HG03039 (cell line): ENCODE results near the gene LRRC32.

Source experiments
- ATAC-seq: cut with Tn5 transposase; IDR thresholded peaks from one replicate; pipeline ENCODE4 v1.9.1; 2021; ENCODE audit warnings: mild to moderate bottlenecking, moderate library complexity; ENCODE audit not compliant: unreplicated experiment

LRRC32 gene

GRCh38 chr11:76670485-76671236, at the start of gene LRRC32:
LRRC32 (minus strand) TSS chr11:76670747; CDS start chr11:76665954, 4,793 bp downstream.
- ATAC-seq = no peak

- ATAC-seq = no peak
These were observed 49.1 kb upstream of the LRRC32 start for GRCh38 chr11:76719686-76720085.

GRCh38 chr11:76719281-76719680, 48.7 kb upstream of the LRRC32 start:
- no peak for ATAC-seq

DNA sequence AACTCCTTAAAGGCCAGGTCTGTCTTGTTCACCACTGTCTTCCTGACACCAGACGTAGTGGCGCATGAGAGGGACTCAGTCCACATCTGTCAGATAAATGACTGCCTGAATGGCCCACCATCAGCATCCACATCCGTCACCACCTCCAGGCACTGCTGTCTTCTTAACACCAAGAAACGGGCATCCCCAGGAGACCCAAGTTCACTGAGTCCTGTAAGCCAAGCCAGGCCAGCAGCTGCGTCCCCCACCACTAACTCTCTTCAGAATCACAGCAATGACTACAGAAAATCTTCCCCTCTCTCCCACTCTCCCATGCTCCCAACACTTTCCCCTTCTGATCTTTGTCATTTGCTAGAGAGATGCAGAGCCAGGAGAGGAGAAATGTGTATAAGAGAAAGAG, 47.3 kb upstream of the LRRC32 start:
- ATAC-seq = no peak

DNA sequence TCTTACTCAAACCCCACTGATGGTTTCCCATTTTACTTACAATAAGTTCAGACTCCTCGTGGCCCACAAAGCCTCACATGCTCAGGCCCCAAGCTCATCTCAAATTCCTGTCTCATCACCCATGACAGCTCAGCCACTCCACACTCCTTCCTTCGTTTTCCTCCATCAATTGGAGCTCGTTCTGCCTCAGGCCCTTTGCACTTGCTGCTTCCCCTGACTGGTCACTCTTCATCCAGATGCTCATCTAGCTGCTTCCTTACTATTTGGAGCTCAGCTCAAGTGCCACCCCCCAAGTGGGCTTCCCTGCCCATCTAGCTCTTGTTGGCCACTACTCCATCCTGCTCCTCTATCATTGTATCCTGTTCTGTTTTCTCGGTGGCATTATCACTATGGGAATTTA, 46.8 kb upstream of the LRRC32 start:
- no peak for ATAC-seq

GRCh38 chr11:76716268-76716667, 45.7 kb upstream of the LRRC32 start:
- ATAC-seq = no peak

GRCh38 chr11:76714493-76714892, 43.9 kb upstream of the LRRC32 start:
- ATAC-seq = no peak

DNA sequence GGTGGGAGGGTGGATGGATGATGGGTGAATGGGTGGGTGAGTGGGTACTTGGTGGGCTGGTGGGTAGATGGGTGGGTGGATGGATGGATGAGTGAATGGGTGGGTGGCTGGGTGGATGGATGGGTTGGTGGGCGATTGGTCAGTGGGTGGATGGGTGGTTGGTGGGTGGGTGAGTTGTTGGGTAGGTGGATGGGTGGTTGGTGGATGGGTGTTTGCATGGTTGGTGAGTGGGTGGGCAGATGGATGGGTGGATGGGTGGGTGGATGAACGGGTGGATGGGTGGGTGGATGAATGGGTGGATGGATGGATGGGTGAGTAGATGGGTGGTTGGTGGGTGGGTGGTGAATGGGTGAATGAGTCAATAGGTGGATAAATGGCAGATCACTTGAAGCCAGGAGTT, 43.0 kb upstream of the LRRC32 start:
- ATAC-seq = no peak

DNA sequence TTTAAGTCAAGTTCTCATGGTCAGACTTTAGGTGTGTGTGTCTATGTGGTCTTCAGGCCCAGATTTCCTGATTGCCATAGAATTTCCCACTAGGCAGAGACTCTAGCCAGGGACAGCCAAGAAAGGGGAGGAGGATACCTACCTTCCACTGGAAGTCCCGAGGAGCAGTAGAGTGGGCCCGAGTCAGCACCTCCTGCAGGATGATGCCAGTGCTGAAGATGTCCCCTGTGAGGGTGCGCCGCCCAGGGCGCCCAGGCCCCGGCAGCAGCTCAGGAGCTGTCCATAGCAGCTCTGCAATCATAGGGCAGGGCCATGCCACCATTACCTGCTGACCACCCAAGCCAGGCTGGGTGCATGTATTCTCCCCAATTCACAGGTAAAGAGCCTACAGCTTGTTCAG, 41.6 kb upstream of the LRRC32 start:
- ATAC-seq = no peak

DNA sequence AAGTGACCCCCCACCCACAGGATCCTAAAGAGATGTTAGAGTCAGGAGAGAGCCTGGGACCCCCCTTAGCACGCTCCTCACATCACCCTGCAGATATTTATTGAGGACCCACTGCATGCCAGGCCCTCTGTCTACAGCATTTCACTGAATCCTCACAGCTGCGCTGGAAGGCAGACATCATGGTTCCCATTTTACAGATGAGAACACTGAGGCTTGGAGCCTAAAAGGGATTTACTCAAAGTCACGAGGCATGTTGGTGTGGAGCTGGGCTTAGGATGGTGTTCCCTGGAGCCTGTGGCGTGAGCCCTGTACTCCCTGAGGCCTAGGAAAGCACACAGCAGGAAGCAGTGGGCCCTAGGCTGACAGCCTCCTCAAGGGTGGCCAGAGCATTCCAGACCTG, 39.2 kb upstream of the LRRC32 start:
- ATAC-seq = no peak

- ATAC-seq = no peak
These were observed 38.6 kb upstream of the LRRC32 start for GRCh38 chr11:76708972-76709660.

GRCh38 chr11:76707293-76707825, 36.8 kb upstream of the LRRC32 start:
- ATAC-seq = no peak

- ATAC-seq = no peak
These were observed 36.1 kb upstream of the LRRC32 start for GRCh38 chr11:76706667-76707066.

GRCh38 chr11:76705826-76706225, 35.3 kb upstream of the LRRC32 start:
- no peak for ATAC-seq

DNA sequence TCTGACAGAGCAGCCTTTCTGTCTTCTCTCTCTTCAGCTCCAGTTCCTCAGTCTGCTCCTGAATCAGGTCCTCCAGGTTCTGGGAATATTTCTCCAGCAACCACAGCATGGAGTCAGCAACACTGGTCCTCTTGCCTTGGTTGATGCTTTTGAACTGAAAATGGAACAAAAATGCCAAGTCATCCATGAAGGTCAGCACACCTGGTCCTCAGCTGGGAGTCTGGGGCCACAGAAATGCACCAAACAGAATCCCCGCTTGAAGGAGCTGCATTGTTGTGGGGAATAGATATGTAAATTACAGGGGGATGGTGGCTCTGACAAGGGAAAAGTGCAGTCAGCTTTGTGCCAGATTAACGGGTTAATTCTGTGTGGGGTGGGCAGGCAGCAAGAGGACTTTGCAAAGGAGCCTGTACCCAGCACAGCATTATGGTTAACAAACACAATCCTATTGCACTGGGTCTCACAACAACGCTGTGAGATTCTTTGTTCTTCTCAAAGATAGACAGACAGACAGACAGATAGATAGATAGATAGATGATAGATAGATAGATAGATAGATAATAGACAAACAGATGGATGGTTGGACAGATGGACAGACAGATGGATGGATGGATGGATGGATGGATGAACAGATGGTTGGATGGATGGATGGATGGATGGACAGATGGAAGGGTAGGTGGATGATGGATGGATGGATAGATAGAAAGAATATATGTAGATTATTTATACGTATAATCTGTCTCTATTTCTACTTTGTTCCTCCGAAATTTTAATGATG, 33.8 kb upstream of the LRRC32 start:
- ATAC-seq = no peak

GRCh38 chr11:76703707-76704106, 33.2 kb upstream of the LRRC32 start:
- ATAC-seq = no peak

- no peak for ATAC-seq
These were observed 32.0 kb upstream of the LRRC32 start for GRCh38 chr11:76702336-76703128.

GRCh38 chr11:76701294-76702040, 30.9 kb upstream of the LRRC32 start:
- ATAC-seq = no peak

GRCh38 chr11:76700177-76701100, 29.9 kb upstream of the LRRC32 start:
- no peak for ATAC-seq
